PC-9 (cell line): ENCODE data around the gene ANKS1B. TPM values are rescaled to one million over a fixed set of nuclear protein-coding genes. Genes with fewer than 3 reads are reported as not detected.

Source experiments
- BruUV-seq: library from RNA; stranded (reverse); fragments of 400-500 nt; replicated peaks from 2 replicates; lab custom pipeline; 2021; lab: Mats Ljungman, UMichigan
- CTCF ChIA-PET: fragments of 300-600 bp; sonication (Branson Sonifier 250); formaldehyde crosslinking; loops from one replicate; lab custom pipeline; 2022; ENCODE audit warnings: antibody characterized with exemption; lab: Charles Lee
- POLR2A ChIA-PET: fragments of 300-600 bp; sonication (Branson Sonifier 250); formaldehyde crosslinking; loops from one replicate; lab custom pipeline; 2022; ENCODE audit warnings: antibody characterized with exemption; ENCODE audit not compliant: unreplicated experiment; lab: Charles Lee
- DNase-seq, 2 experiments: peaks; one replicate each; pipeline versions ENCODE4 v3.0.0 to v3.0.0-alpha.2; 2015 to 2022; ENCODE audit warnings: mixed read lengths in 1 of 2
- H2AFZ ChIP-seq: fragments of 200-600 bp; sonication (generic); 2 replicates; pipeline ENCODE4 v1.8.1; 2017; ENCODE audit warnings: antibody characterized with exemption
- H3F3A ChIP-seq: fragments of 200-600 bp; sonication (generic); 2 replicates; pipeline ENCODE4 v1.8.1; 2017; ENCODE audit warnings: antibody characterized with exemption, mild to moderate bottlenecking, low read depth; ENCODE audit not compliant: insufficient read depth
- H3K27ac ChIP-seq: fragments of 200-600 bp; sonication (generic); 2 replicates; pipeline ENCODE4 v1.6.1; 2016; ENCODE audit warnings: mixed run types
- H3K27me3 ChIP-seq: fragments of 200-600 bp; sonication (generic); 2 replicates; pipeline ENCODE4 v1.6.1; 2016; ENCODE audit warnings: low read depth, mixed run types; ENCODE audit not compliant: insufficient read depth
- H3K36me3 ChIP-seq: fragments of 200-600 bp; sonication (generic); 2 replicates; pipeline ENCODE4 v1.6.1; 2016; ENCODE audit warnings: low read depth, mixed run types
- H3K4me1 ChIP-seq: fragments of 200-600 bp; sonication (generic); replicated peaks from 2 replicates; pipeline ENCODE4 v1.6.1; 2016; ENCODE audit warnings: mixed run types; ENCODE audit not compliant: insufficient read depth
- H3K4me2 ChIP-seq: fragments of 200-600 bp; sonication (generic); 2 replicates; pipeline ENCODE4 v1.6.1; 2017; ENCODE audit warnings: mixed run types
- H3K4me3 ChIP-seq: fragments of 200-600 bp; sonication (generic); 2 replicates; pipeline ENCODE4 v1.6.1; 2016; ENCODE audit warnings: mixed run types
- H3K79me2 ChIP-seq: fragments of 200-600 bp; sonication (generic); 2 replicates; pipeline ENCODE4 v1.6.1; 2017; ENCODE audit warnings: low read depth, mixed run types
- H3K9me2 ChIP-seq: fragments of 200-600 bp; sonication (generic); 2 replicates; pipeline ENCODE4 v1.8.1; 2017; ENCODE audit warnings: mild to moderate bottlenecking; ENCODE audit not compliant: insufficient read depth
- H3K9me3 ChIP-seq: fragments of 200-600 bp; sonication (generic); 2 replicates; pipeline ENCODE4 v1.8.1; 2016; ENCODE audit warnings: low read depth; ENCODE audit not compliant: insufficient read depth
- H4K20me1 ChIP-seq: fragments of 200-600 bp; sonication (generic); 2 replicates; pipeline ENCODE4 v1.8.1; 2017; ENCODE audit not compliant: insufficient read depth
- CTCF ChIP-seq: fragments of 200-600 bp; sonication (generic); conservative IDR thresholded peaks from 2 replicates; pipeline ENCODE4 v1.6.1; 2017; ENCODE audit warnings: mixed run types, antibody characterized with exemption, mild to moderate bottlenecking, moderate library complexity
- EZH2 ChIP-seq: fragments of 200-600 bp; sonication (generic); IDR thresholded peaks from 2 replicates; pipeline ENCODE4 v1.8.0; 2017; ENCODE audit warnings: antibody characterized with exemption, low read depth
- intact Hi-C: fragments of 100-400 bp; cut with micrococcal nuclease; formaldehyde crosslinking; loops from one replicate; pipeline ENCODE4 v1.10.0; 2022; ENCODE audit not compliant: unreplicated experiment
- total RNA-seq: library from RNA; stranded (reverse); gene quantifications from 2 replicates; pipeline ENCODE4 v1.2.3, GENCODE V29; 2021

The ANKS1B gene
- total RNA-seq, 1 experiment from 2014 or later, result not detected

- Histone ChIP-seq H3K36me3 (no peaks in the 10 kb centered on the region), H3K27ac (no peak overlapping the region), H2AFZ (no peak overlapping the region), H3K79me2 (no peaks in the 10 kb centered on the region), H3K9me2 (no peaks in the 10 kb centered on the region), H3K4me1 (no peaks in the 10 kb centered on the region), H3F3A (no peaks in the 10 kb centered on the region), H3K9me3 (no peaks in the 10 kb centered on the region; the same call in 1 of the 2 replicates), H3K4me3 (no peak overlapping the region), H3K4me2 (no peak overlapping the region), H3K27me3 (peaks cover 16% of the 10 kb centered on the region; the same call in 1 of the 2 replicates), H4K20me1 (no peaks in the 10 kb centered on the region)
- ChIA-PET CTCF (no interaction called here), POLR2A (no interaction called here)
- no peak for TF ChIP-seq CTCF
- intact Hi-C loops, result no loop called here
- BruUV-seq, result no TSS peak
- no peak for DNase-seq
These were observed 86.1 kb downstream of the ANKS1B start for GRCh38 chr12:99898645-99899044.

GRCh38 chr12:99879439-99879838, 105.3 kb downstream of the ANKS1B start:
- POLR2A ChIA-PET, result no interaction called here
- no peak for TF ChIP-seq EZH2
- no peak for TF ChIP-seq CTCF
- Histone ChIP-seq H3K9me2 (no peaks in the 10 kb centered on the region), H3K27me3 (peaks cover 23% of the 10 kb centered on the region; the same call in 1 of the 2 replicates), H3K4me1 (no peaks in the 10 kb centered on the region), H3K36me3 (no peaks in the 10 kb centered on the region), H4K20me1 (no peaks in the 10 kb centered on the region), H3K9me3 (no peaks in the 10 kb centered on the region), H3K79me2 (no peaks in the 10 kb centered on the region), H3K4me2 (no peak overlapping the region), H2AFZ (no peak overlapping the region), H3K4me3 (no peak overlapping the region), H3F3A (no peaks in the 10 kb centered on the region), H3K27ac (no peak overlapping the region)
- intact Hi-C loops, result no loop called here
- DNase-seq, result no peak
- CTCF ChIA-PET, result interaction anchor here (0.7 kb wide), 1 partner anchor 1355 kb away, joined by 11 read pairs; no protein-coding TSS in a partner anchor
- BruUV-seq, result no TSS peak

- CTCF ChIA-PET, result no interaction called here
- POLR2A ChIA-PET, result no interaction called here
These were observed 109.7 kb downstream of the ANKS1B start for GRCh38 chr12:99875081-99875480.

More at GRCh38 chr12:99875081-99875480, 109.7 kb downstream of the ANKS1B start:
- H3K27ac ChIP-seq, result no peak overlapping the region
- no peaks in the 10 kb centered on the region for H3K79me2 ChIP-seq
- no peak overlapping the region for H2AFZ ChIP-seq
- no peak overlapping the region for H3K4me3 ChIP-seq
- no peaks in the 10 kb centered on the region for H3F3A ChIP-seq
- H3K36me3 ChIP-seq, result no peaks in the 10 kb centered on the region
- no peak for DNase-seq
- H3K4me2 ChIP-seq, result no peak overlapping the region
- TF ChIP-seq CTCF (no peak), EZH2 (no peak)
- H3K27me3 ChIP-seq, result 0 out of 2 replicates have a peak, but pooled peaks cover 18% of the 10 kb centered on the region
- H3K4me1 ChIP-seq, result no peaks in the 10 kb centered on the region
- no peaks in the 10 kb centered on the region for H4K20me1 ChIP-seq
- BruUV-seq, result no TSS peak
- H3K9me3 ChIP-seq, result no peaks in the 10 kb centered on the region
- intact Hi-C loops, result no loop called here
- no peaks in the 10 kb centered on the region for H3K9me2 ChIP-seq
